HEK293 (cell line): ENCODE results near the gene VIT.

Source experiments
- KLF17 ChIP-seq: fragments of 450-650 bp; formaldehyde crosslinking; IDR thresholded peaks from 2 replicates; pipeline ENCODE4 v1.5.1; 2016; ENCODE audit warnings: missing biosample characterization, missing genetic modification characterization
- TF ChIP-seq, protein P1 (sequence below): fragments of 450-650 bp; formaldehyde crosslinking; IDR thresholded peaks from 2 replicates; pipeline ENCODE4 v1.5.1; 2016; ENCODE audit warnings: missing biosample characterization, missing genetic modification characterization

DNA sequence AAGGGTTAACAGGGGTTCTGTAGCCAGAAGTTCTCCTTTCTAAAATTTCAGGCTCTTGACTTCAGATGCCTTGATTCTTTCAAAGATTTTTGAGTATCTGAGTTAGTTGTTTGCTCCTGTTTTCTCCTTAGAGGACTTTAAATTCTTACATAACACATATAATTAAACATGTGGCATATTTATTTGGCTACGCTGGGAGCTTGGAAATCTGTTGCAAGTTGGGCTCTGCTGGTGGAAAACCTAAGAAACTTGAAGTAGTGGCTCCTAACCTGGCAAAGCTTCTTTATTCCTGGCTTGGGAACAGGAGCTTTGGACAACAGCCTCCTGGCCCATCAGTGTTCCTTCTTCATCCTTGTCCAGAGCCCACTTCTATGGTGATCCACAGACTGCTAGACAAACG lies 72.6 kb downstream of the VIT start:
- TF ChIP-seq, protein P1, sequence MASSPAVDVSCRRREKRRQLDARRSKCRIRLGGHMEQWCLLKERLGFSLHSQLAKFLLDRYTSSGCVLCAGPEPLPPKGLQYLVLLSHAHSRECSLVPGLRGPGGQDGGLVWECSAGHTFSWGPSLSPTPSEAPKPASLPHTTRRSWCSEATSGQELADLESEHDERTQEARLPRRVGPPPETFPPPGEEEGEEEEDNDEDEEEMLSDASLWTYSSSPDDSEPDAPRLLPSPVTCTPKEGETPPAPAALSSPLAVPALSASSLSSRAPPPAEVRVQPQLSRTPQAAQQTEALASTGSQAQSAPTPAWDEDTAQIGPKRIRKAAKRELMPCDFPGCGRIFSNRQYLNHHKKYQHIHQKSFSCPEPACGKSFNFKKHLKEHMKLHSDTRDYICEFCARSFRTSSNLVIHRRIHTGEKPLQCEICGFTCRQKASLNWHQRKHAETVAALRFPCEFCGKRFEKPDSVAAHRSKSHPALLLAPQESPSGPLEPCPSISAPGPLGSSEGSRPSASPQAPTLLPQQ (tag by site-specific recombination), result no peak
- TF ChIP-seq KLF17 (tag by site-specific recombination), result no peak
